ENCODE measurements around the gene CFAP97.

CFAP97 gene

DNA sequence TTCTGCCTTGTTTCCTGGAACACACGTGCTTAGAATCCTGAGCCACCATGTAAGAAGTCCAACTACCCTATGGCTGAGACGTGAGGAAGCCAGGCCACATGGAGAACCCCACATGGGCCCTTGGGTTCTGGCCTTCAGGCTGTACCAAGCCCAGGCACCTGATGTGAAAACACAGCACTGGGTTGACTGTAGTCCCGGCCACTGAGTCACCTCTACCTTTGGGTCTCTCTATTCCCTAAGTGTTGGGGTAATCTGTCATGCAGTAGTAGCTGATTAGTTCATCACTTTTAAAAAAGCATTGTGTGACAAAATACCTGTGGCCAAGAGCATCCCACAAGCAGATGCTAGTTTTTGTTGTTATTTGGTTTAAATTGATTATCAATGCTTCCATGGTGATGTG, 24.3 kb downstream of the CFAP97 start:
- Histone ChIP-seq H3K9ac (ENCODE audit: insufficient read length) (no peak overlapping the region), H3K9me3 (ENCODE audit: low read depth, low read length) (no peaks in the 10 kb centered on the region), H3K4me3 (no peak overlapping the region), H3K36me3 (ENCODE audit: insufficient read depth, low read length) (peaks cover 14% of the 10 kb centered on the region), H3K27ac (no peak overlapping the region)
- TF ChIP-seq FOXP2 (optimal IDR thresholded peaks at IDR 0.05; ENCODE audit: control extremely low read depth, extremely low read length, insufficient read depth) = no peak
- TF ChIP-seq POLR2AphosphoS5 (IDR thresholded peaks at IDR 0.05; ENCODE audit: borderline replicate concordance, low read depth, low read length) = no peak
- no peak for DNase-seq (ENCODE audit: low read depth, low spot score)

DNA sequence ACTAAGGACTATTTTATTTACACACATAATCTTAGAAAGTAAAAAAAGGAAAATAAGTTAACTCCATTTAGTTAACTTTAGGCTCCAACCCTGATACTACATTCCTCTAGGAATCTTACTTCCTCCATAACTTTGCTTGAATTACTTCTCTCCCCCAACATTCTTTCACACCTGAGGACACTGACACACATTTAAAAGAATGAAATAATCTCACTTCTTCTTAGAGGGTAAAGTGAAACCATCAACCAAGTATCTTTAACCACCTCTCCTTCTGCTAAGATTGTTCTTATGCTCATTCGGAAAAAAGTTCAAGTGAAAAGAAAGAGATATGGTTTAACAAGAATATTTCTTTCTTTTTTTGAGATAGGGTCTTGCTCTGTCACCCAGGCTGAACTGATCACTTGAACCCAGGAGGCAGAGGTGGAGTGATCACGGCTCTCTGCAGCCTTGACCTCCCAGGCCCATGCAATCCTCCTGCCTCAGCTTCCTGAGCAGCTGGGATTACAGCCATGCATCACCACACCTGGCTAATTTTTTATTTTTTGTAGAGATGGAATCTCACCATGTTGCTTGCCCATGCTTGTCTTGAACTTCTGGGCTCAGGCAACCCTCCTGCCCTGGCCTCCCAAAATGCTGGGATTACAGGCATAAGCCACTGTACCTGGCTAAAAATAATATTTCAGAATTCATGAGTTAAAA, 32.3 kb downstream of the CFAP97 start:
- Histone ChIP-seq H3K9me3 (ENCODE audit: low read depth, low read length) (no peaks in the 10 kb centered on the region), H3K4me3 (no peak overlapping the region), H3K36me3 (ENCODE audit: insufficient read depth, low read length) (peaks cover 57% of the 10 kb centered on the region), H3K9ac (ENCODE audit: insufficient read length) (no peak overlapping the region), H3K27ac (no peak overlapping the region)
- no peak for TF ChIP-seq EZH2 (IDR thresholded peaks at IDR 0.05)
- no peak for TF ChIP-seq FOXP2 (optimal IDR thresholded peaks at IDR 0.05; ENCODE audit: control extremely low read depth, extremely low read length, insufficient read depth)
- no peak for TF ChIP-seq POLR2AphosphoS5 (IDR thresholded peaks at IDR 0.05; ENCODE audit: borderline replicate concordance, low read depth, low read length)
- no peak for DNase-seq (ENCODE audit: low read depth, low spot score)

DNA sequence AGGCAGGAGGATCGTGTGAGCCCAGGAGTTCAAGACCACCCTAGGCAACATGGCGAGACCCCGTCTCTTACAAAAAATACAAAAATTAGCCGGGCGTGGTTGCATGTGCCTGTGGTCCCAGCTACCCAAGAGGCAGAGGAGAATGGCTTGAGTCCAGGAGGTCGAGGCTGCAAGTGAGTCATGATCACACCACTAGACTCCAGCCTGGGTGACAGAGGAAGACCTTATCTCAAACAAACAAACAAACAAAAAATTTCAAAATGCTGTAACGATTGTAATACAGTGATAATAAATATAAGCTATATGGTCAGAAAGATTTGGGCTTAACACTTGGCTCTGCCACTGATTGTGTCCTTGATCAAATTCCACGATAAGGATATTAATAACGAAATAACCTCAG, 36.6 kb downstream of the CFAP97 start:
- H3K36me3 ChIP-seq (ENCODE audit: insufficient read depth, low read length) = peaks cover 43% of the 10 kb centered on the region
- H3K27ac ChIP-seq = no peak overlapping the region
- no peak overlapping the region for H3K9ac ChIP-seq (ENCODE audit: insufficient read length)
- DNase-seq (ENCODE audit: low read depth, low spot score) = no peak
- no peaks in the 10 kb centered on the region for H3K9me3 ChIP-seq (ENCODE audit: low read depth, low read length)
- no peak overlapping the region for H3K4me3 ChIP-seq
- no peak for TF ChIP-seq EZH2 (IDR thresholded peaks at IDR 0.05)
- TF ChIP-seq POLR2AphosphoS5 (IDR thresholded peaks at IDR 0.05; ENCODE audit: borderline replicate concordance, low read depth, low read length) = no peak
- no peak for TF ChIP-seq FOXP2 (optimal IDR thresholded peaks at IDR 0.05; ENCODE audit: control extremely low read depth, extremely low read length, insufficient read depth)

DNA sequence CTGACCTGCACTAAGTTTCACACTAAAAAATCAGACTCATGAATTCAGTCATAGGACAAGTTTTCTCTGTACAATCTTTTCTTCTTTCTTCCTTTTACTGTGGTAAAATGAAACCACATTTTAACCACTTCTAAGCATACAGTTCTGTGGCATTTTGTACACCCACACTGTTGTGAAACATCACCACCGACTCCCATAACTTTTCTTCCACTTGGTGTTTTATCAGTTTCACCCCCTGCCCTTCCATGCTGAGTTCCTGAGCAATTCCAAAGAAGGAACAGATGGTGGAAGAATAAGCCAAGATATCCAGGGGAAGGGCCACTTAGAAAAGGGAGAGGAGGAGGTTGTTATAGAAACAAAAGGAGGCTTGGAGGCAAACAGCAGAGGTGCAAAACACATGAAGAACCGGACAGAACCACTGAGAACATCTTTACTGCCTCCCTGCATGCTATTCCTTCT, 38.2 kb downstream of the CFAP97 start:
- TF ChIP-seq FOXP2 (optimal IDR thresholded peaks at IDR 0.05; ENCODE audit: control extremely low read depth, extremely low read length, insufficient read depth) = no peak
- TF ChIP-seq EZH2 (IDR thresholded peaks at IDR 0.05) = no peak
- no peak for TF ChIP-seq POLR2AphosphoS5 (IDR thresholded peaks at IDR 0.05; ENCODE audit: borderline replicate concordance, low read depth, low read length)
- Histone ChIP-seq H3K36me3 (ENCODE audit: insufficient read depth, low read length) (peaks cover 47% of the 10 kb centered on the region), H3K4me3 (no peak overlapping the region), H3K27ac (no peak overlapping the region), H3K9ac (ENCODE audit: insufficient read length) (no peak overlapping the region), H3K9me3 (ENCODE audit: low read depth, low read length) (no peaks in the 10 kb centered on the region)
- DNase-seq (ENCODE audit: low read depth, low spot score) = no peak

DNA sequence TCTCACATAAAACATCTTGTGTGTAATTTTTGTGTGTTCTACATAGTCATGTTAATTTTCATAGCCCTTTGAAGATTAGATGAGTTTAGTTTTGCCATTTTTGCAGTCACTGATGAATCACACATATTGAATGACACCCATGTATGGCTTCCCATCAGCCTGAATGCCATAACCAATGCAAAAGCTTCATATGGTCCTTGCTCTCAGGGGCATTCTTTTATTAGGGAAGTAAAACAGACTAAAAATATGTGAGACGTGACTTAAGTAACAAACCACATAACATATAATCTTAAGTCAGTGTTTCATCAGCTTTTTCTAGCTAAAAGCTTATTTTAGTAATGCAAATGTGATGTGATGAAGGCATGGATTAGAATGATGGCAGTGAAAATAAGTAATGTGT, 52.5 kb downstream of the CFAP97 start:
- Histone ChIP-seq H3K36me3 (ENCODE audit: insufficient read depth, low read length) (peaks cover 22% of the 10 kb centered on the region), H3K9me3 (ENCODE audit: low read depth, low read length) (no peaks in the 10 kb centered on the region), H3K4me3 (no peak overlapping the region), H3K27ac (no peak overlapping the region), H3K9ac (ENCODE audit: insufficient read length) (no peak overlapping the region)
- TF ChIP-seq FOXP2 (optimal IDR thresholded peaks at IDR 0.05; ENCODE audit: control extremely low read depth, extremely low read length, insufficient read depth) (no peak), POLR2AphosphoS5 (IDR thresholded peaks at IDR 0.05; ENCODE audit: borderline replicate concordance, low read depth, low read length) (no peak), EZH2 (IDR thresholded peaks at IDR 0.05) (no peak)
- no peak for DNase-seq (ENCODE audit: low read depth, low spot score)

DNA sequence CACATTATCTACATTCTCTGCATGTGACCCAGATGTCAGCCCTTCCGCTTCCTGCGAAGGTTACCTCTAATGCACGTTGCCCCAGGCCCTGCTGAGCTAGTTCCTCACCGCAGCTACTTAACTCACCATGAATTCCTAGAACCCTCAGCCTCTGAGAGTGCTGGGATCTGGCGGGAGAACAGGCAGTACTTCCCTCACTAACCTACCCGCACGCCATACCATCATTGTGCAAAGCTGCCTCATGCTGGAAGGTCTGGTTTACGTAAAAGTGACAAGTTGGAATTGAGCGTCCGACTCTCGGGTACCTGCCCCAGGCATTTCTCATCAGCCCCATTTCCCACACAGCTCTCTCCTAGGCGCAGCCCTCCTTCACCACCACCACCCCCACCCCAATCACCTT, 54.4 kb downstream of the CFAP97 start:
- H3K36me3 ChIP-seq (ENCODE audit: insufficient read depth, low read length) = peaks cover 22% of the 10 kb centered on the region
- H3K9me3 ChIP-seq (ENCODE audit: low read depth, low read length) = no peaks in the 10 kb centered on the region
- no peak for DNase-seq (ENCODE audit: low read depth, low spot score)
- H3K27ac ChIP-seq = no peak overlapping the region
- H3K4me3 ChIP-seq = no peak overlapping the region
- no peak overlapping the region for H3K9ac ChIP-seq (ENCODE audit: insufficient read length)
- TF ChIP-seq POLR2AphosphoS5 (IDR thresholded peaks at IDR 0.05; ENCODE audit: borderline replicate concordance, low read depth, low read length) = no peak
- no peak for TF ChIP-seq FOXP2 (optimal IDR thresholded peaks at IDR 0.05; ENCODE audit: control extremely low read depth, extremely low read length, insufficient read depth)
- TF ChIP-seq EZH2 (IDR thresholded peaks at IDR 0.05) = no peak

DNA sequence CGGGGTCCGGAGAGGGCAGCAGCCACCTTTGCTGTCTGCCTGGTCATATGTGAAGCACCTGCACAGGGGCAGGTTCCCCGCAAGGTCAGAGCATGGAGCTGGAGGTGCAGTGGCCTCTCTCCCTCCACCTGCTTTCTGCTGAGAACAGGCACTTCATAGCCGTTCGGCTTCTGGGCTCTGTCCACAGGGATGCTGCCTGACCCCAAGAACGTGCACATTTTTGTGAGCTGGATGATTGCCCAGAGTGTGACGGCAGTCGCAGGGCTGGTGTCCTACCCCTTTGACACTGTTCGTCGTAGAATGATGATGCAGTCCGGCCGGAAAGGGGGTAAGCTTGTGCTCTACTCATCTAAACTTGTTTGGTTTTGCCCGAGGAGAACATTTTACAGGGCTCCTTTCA, 58.2 kb downstream of the CFAP97 start:
- Histone ChIP-seq H3K36me3 (ENCODE audit: insufficient read depth, low read length) (peaks cover 9% of the 10 kb centered on the region; the same call in 1 of the 2 replicates), H3K9ac (ENCODE audit: insufficient read length) (no peak overlapping the region), H3K27ac (no peak overlapping the region), H3K9me3 (ENCODE audit: low read depth, low read length) (no peaks in the 10 kb centered on the region), H3K4me3 (no peak overlapping the region)
- TF ChIP-seq POLR2AphosphoS5 (IDR thresholded peaks at IDR 0.05; ENCODE audit: borderline replicate concordance, low read depth, low read length) = no peak
- no peak for TF ChIP-seq EZH2 (IDR thresholded peaks at IDR 0.05)
- no peak for TF ChIP-seq FOXP2 (optimal IDR thresholded peaks at IDR 0.05; ENCODE audit: control extremely low read depth, extremely low read length, insufficient read depth)
- no peak for DNase-seq (ENCODE audit: low read depth, low spot score)

DNA sequence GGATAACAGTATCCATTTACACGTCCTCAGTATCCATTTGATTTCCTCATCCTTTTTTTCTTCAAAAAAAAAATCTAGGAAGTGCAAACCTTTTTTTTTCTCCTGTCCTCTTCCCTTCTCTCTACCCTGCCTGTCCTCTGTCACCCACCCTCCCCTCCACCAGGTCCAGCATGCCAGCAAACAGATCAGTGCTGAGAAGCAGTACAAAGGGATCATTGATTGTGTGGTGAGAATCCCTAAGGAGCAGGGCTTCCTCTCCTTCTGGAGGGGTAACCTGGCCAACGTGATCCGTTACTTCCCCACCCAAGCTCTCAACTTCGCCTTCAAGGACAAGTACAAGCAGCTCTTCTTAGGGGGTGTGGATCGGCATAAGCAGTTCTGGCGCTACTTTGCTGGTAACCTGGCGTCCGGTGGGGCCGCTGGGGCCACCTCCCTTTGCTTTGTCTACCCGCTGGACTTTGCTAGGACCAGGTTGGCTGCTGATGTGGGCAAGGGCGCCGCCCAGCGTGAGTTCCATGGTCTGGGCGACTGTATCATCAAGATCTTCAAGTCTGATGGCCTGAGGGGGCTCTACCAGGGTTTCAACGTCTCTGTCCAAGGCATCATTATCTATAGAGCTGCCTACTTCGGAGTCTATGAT, 59.1 kb downstream of the CFAP97 start:
- H3K27ac ChIP-seq = no peak overlapping the region
- H3K36me3 ChIP-seq (ENCODE audit: insufficient read depth, low read length) = 0 out of 2 replicates have a peak, but pooled peaks cover 5% of the 10 kb centered on the region
- DNase-seq (ENCODE audit: low read depth, low spot score) = no peak
- H3K9me3 ChIP-seq (ENCODE audit: low read depth, low read length) = no peaks in the 10 kb centered on the region
- no peak overlapping the region for H3K4me3 ChIP-seq
- H3K9ac ChIP-seq (ENCODE audit: insufficient read length) = no peak overlapping the region
- no peak for TF ChIP-seq EZH2 (IDR thresholded peaks at IDR 0.05)
- no peak for TF ChIP-seq FOXP2 (optimal IDR thresholded peaks at IDR 0.05; ENCODE audit: control extremely low read depth, extremely low read length, insufficient read depth)
- TF ChIP-seq POLR2AphosphoS5 (IDR thresholded peaks at IDR 0.05; ENCODE audit: borderline replicate concordance, low read depth, low read length) = no peak
